Ishikawa (cell line): Measurements from ENCODE around the gene TRAPPC3L.

Source experiments
- CEBPB ChIP-seq: IDR thresholded peaks from 2 replicates; pipeline ENCODE4 v1.6.1; 2012
- CREB1 ChIP-seq: IDR thresholded peaks from 2 replicates; pipeline ENCODE4 v1.6.1; 2012; ENCODE audit warnings: low read depth
- EGR1 ChIP-seq: IDR thresholded peaks from 2 replicates; pipeline ENCODE4 v1.6.1; 2012
- EP300 ChIP-seq: IDR thresholded peaks from 2 replicates; pipeline ENCODE4 v1.6.1; 2012; ENCODE audit warnings: borderline replicate concordance
- RAD21 ChIP-seq: IDR thresholded peaks from 2 replicates; pipeline ENCODE4 v1.6.1; 2012; ENCODE audit warnings: low read depth
- TAF1 ChIP-seq: IDR thresholded peaks from 2 replicates; pipeline ENCODE4 v1.6.1; 2012; ENCODE audit warnings: low read depth, mild to moderate bottlenecking
- TF ChIP-seq, protein P1 (sequence below): IDR thresholded peaks from 2 replicates; pipeline ENCODE4 v1.6.1; 2012
- TF ChIP-seq, protein P2 (sequence below): IDR thresholded peaks from 2 replicates; pipeline ENCODE4 v1.6.1; 2012

DNA sequence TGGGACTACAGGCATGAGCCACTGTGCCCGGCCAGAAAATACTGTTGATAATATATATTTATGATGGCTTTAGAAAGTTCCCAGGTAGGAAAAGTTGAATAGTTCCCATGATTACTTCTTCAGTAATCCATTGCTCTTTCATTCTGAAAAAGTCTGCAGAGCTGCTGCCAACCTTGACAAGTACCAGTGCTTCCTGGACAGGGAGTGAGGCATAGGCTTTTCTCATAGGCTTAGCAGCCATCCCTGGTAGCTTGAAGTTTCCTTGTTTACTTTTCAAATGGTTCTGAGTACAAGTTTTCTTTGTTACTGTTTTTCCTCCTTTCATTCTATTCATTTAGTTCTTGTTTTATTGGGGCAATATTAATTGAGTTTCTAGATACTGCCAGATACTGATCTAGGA lies 33.7 kb upstream of the TRAPPC3L start:
- TF ChIP-seq RAD21 (no peak), CREB1 (no peak), TAF1 (no peak), EP300 (no peak), EGR1 (no peak), CEBPB (no peak)
- TF ChIP-seq, protein P1, sequence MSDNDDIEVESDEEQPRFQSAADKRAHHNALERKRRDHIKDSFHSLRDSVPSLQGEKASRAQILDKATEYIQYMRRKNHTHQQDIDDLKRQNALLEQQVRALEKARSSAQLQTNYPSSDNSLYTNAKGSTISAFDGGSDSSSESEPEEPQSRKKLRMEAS = no peak
- TF ChIP-seq, protein P2, sequence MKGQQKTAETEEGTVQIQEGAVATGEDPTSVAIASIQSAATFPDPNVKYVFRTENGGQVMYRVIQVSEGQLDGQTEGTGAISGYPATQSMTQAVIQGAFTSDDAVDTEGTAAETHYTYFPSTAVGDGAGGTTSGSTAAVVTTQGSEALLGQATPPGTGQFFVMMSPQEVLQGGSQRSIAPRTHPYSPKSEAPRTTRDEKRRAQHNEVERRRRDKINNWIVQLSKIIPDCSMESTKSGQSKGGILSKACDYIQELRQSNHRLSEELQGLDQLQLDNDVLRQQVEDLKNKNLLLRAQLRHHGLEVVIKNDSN = no peak
